Stomach (tissue), 4 donors: Measurements from ENCODE around the gene SPEG.

ENCODE experiments used
- POLR2A ChIP-seq, 4 donors: fragments of 450-650 bp; IDR thresholded peaks; one replicate each; pipeline ENCODE4 v1.6.1; 2016; ENCODE audit warnings: antibody characterized with exemption in 4 of 4, control low read depth in 2 of 4, mild to moderate bottlenecking in 1 of 4, moderate library complexity in 1 of 4
- POLR2AphosphoS5 ChIP-seq, 3 donors: sonication (generic); formaldehyde crosslinking; IDR thresholded peaks; one replicate each; pipeline ENCODE4 v1.6.1; 2016; ENCODE audit warnings: antibody characterized with exemption in 3 of 3
- TF ChIP-seq, protein P1 (sequence below), 7 experiments: fragments of 450-650 bp in 4 of 7; fragments of 200-600 bp in 3 of 7; sonication (generic) in 3 of 7; IDR thresholded peaks; one replicate each; pipeline ENCODE4 v1.5.1; 2016 to 2019; ENCODE audit warnings: antibody characterized with exemption in 7 of 7, control low read depth in 2 of 7, mild to moderate bottlenecking in 1 of 7

DNA sequence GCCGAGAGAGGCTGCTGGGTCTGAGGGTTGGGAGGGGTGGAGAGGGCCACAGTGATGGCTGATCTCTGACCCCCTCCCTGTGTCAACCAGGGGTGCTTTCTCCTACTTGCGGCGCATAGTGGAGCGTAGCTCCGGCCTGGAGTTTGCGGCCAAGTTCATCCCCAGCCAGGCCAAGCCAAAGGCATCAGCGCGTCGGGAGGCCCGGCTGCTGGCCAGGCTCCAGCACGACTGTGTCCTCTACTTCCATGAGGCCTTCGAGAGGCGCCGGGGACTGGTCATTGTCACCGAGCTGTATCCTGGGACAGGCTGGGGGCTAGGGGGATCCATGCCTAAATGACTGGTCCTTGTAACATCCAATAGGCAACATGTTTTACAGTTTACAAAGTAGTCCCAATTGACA, 43.2 kb downstream of the SPEG start:
- TF ChIP-seq, protein P1, sequence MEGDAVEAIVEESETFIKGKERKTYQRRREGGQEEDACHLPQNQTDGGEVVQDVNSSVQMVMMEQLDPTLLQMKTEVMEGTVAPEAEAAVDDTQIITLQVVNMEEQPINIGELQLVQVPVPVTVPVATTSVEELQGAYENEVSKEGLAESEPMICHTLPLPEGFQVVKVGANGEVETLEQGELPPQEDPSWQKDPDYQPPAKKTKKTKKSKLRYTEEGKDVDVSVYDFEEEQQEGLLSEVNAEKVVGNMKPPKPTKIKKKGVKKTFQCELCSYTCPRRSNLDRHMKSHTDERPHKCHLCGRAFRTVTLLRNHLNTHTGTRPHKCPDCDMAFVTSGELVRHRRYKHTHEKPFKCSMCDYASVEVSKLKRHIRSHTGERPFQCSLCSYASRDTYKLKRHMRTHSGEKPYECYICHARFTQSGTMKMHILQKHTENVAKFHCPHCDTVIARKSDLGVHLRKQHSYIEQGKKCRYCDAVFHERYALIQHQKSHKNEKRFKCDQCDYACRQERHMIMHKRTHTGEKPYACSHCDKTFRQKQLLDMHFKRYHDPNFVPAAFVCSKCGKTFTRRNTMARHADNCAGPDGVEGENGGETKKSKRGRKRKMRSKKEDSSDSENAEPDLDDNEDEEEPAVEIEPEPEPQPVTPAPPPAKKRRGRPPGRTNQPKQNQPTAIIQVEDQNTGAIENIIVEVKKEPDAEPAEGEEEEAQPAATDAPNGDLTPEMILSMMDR (IDR thresholded peaks at IDR 0.05): no peak
- TF ChIP-seq POLR2A (IDR thresholded peaks at IDR 0.05) (no peak), POLR2AphosphoS5 (IDR thresholded peaks at IDR 0.05) (no peak)
